B cell (primary cell): ENCODE results near the gene CFAP61. TPM values are rescaled to one million over a fixed set of nuclear protein-coding genes. Genes with fewer than 3 reads are reported as not detected.

Experiments
- ATAC-seq: fragments of 200-7000 bp; cut with Tn5 transposase; one replicate; pipeline ENCODE4 v1.10.0; 2021; ENCODE audit warnings: low read depth, mild to moderate bottlenecking, moderate number of reproducible peaks, moderate library complexity
- CTCF ChIA-PET: fragments of 350-600 bp; sonication (Branson Sonifier 250); formaldehyde crosslinking; loops from one replicate; lab custom pipeline; 2021; ENCODE audit warnings: antibody characterized with exemption, inconsistent platforms; lab: Charles Lee
- POLR2A ChIA-PET: fragments of 350-600 bp; sonication (Branson Sonifier 250); formaldehyde crosslinking; loops from one replicate; lab custom pipeline; 2021; ENCODE audit warnings: antibody characterized with exemption; lab: Charles Lee
- DNase-seq: peaks from one replicate; pipeline ENCODE4 v3.0.0; 2013
- H2AFZ ChIP-seq: 2 replicates; pipeline ENCODE4 v1.6.1; 2012; ENCODE audit warnings: mild to moderate bottlenecking, low read depth, low read length; ENCODE audit not compliant: insufficient read depth, poor library complexity, severe bottlenecking
- H3K27ac ChIP-seq, 2 donors: 1 replicate in 1 of 2; 2 replicates in 1 of 2; pipeline ENCODE4 v1.5.1; 2012 to 2013; ENCODE audit warnings: low read length in 2 of 2, mild to moderate bottlenecking in 2 of 2, moderate library complexity in 1 of 2
- H3K27me3 ChIP-seq, 4 experiments: fragments of 200-600 bp in 1 of 4; sonication (generic) in 1 of 4; replicated peaks in 1 of 4; 1 replicate in 2 of 4; 2 replicates in 2 of 4; pipeline versions ENCODE4 v1.6.1 to v1.7.0; 2013 to 2016; ENCODE audit warnings: low read length in 3 of 4, mild to moderate bottlenecking in 2 of 4, mixed read lengths in 1 of 4, moderate library complexity in 1 of 4; ENCODE audit not compliant: insufficient read depth in 4 of 4, control insufficient read depth in 3 of 4; ENCODE audit errors: control extremely low read depth in 1 of 4
- H3K36me3 ChIP-seq, 2 experiments: replicated peaks in 1 of 2; 1 replicate in 1 of 2; 2 replicates in 1 of 2; pipeline versions ENCODE4 v1.6.1 to v1.7.1; 2013; ENCODE audit warnings: low read length in 1 of 2; ENCODE audit not compliant: insufficient read depth in 2 of 2, control insufficient read depth in 1 of 2; ENCODE audit errors: control extremely low read depth in 1 of 2, extremely low read depth in 1 of 2
- H3K4me1 ChIP-seq, 2 donors: fragments of 200-600 bp in 1 of 2; sonication (generic) in 1 of 2; 1 replicate in 1 of 2; 2 replicates in 1 of 2; pipeline versions ENCODE4 v1.5.1 to v1.6.1; 2013 to 2017; ENCODE audit warnings: low read length in 2 of 2; ENCODE audit not compliant: control insufficient read depth in 2 of 2, insufficient read depth in 2 of 2
- H3K4me2 ChIP-seq: replicated peaks from 2 replicates; pipeline ENCODE3; 2012; ENCODE audit warnings: mild to moderate bottlenecking, low read depth, low read length; ENCODE audit not compliant: poor library complexity, severe bottlenecking
- H3K4me3 ChIP-seq, 5 experiments: fragments of 200-600 bp in 1 of 5; sonication (generic) in 1 of 5; 1 replicate in 3 of 5; 2 replicates in 2 of 5; pipeline versions ENCODE4 v1.5.1 to v1.7.0; 2011 to 2016; ENCODE audit warnings: low read length in 4 of 5, mild to moderate bottlenecking in 4 of 5, low read depth in 2 of 5, control low read depth in 1 of 5, moderate library complexity in 1 of 5; ENCODE audit not compliant: insufficient read depth in 1 of 5; ENCODE audit errors: control extremely low read depth in 1 of 5, extremely low read depth in 1 of 5
- H3K79me2 ChIP-seq: fragments of 200-600 bp; sonication (generic); one replicate; pipeline ENCODE4 v1.6.0; 2016; ENCODE audit warnings: low read length; ENCODE audit not compliant: control insufficient read depth, insufficient read depth
- H3K9ac ChIP-seq: fragments of 200-600 bp; sonication (generic); 2 replicates; pipeline ENCODE4 v1.6.1; 2017; ENCODE audit warnings: mild to moderate bottlenecking, low read length, moderate library complexity
- H3K9me3 ChIP-seq, 3 donors: one replicate each; pipeline versions ENCODE4 v1.6.1 to v1.7.1; 2013; ENCODE audit warnings: low read length in 2 of 3; ENCODE audit not compliant: control insufficient read depth in 2 of 3, insufficient read depth in 1 of 3; ENCODE audit errors: control extremely low read depth in 1 of 3
- H4K20me1 ChIP-seq: 2 replicates; pipeline ENCODE4 v1.6.0; 2012; ENCODE audit warnings: mild to moderate bottlenecking, low read length; ENCODE audit not compliant: insufficient read depth, control insufficient read depth, poor library complexity, severe bottlenecking
- H3K27ac Mint-ChIP-seq: one replicate; pipeline ENCODE4 v1.8.0; 2021; ENCODE audit warnings: mixed read lengths
- H3K27me3 Mint-ChIP-seq: one replicate; pipeline ENCODE4 v1.8.0; 2021; ENCODE audit warnings: mixed read lengths
- H3K4me1 Mint-ChIP-seq: one replicate; pipeline ENCODE4 v1.8.0; 2021; ENCODE audit warnings: mixed read lengths
- H3K4me3 Mint-ChIP-seq: one replicate; pipeline ENCODE4 v1.8.0; 2021; ENCODE audit warnings: mixed read lengths
- H3K9me3 Mint-ChIP-seq: one replicate; pipeline ENCODE4 v1.8.0; 2022; ENCODE audit warnings: mixed read lengths; ENCODE audit not compliant: insufficient read depth
- EZH2 ChIP-seq: IDR thresholded peaks from 2 replicates; pipeline ENCODE4 v1.6.1; 2012; ENCODE audit warnings: borderline replicate concordance, low read depth, mild to moderate bottlenecking, moderate library complexity, low read length; ENCODE audit not compliant: insufficient read depth, poor library complexity, severe bottlenecking
- WGBS: methylation state at CpG from one replicate; pipeline ENCODE4 v1.1.5; 2013; ENCODE audit warnings: missing lambda C conversion rate; ENCODE audit not compliant: insufficient coverage; 5-methylcytosine and 5-hydroxymethylcytosine counted together
- intact Hi-C: fragments of 100-400 bp; cut with micrococcal nuclease; formaldehyde crosslinking; loops from one replicate; pipeline ENCODE4 v1.10.0; 2022
- polyA plus RNA-seq: library from polyadenylated mRNA; depleted of rRNA; stranded (reverse); fragments of >200 nt; gene quantifications from 2 replicates; pipeline ENCODE4 v1.2.3, GENCODE V29; 2012
- total RNA-seq, 2 donors: library from RNA; stranded (reverse); fragments of 120-200 nt in 1 of 2; gene quantifications; 1 replicate in 1 of 2; 2 replicates in 1 of 2; pipeline versions ENCODE4 v1.2.3 to v1.2.4, GENCODE V29; 2013 to 2022
- TF ChIP-seq, protein P1 (sequence below): fragments of 200-600 bp; IDR thresholded peaks from one replicate; pipeline ENCODE4 v1.8.0; 2022; ENCODE audit warnings: antibody characterized with exemption, mild to moderate bottlenecking

The CFAP61 gene
- total and polyA plus RNA-seq, 2 donors (not counting 1 experiment from before 2014, with no cell fraction given), result not detected

DNA sequence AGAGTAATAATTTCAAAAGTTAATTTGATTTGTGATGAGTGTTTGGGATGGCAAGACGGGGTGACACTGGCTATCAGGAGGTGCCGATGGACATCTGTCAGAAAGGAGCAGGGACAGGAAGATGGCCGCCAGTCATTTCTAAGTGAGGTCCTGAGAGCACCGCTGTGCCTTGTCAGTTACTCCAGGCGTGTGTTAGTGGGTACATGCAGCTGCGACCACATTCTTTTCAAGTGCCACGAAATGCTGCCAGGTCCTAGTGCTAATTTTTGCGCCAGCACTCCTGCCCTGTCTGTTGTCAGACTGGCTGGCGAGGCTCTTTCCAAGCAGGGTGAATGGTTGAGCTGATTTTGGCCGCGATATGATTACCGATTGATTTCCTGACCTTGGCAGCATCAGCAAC, 251.0 kb downstream of the CFAP61 start:
- no peak for TF ChIP-seq EZH2
- TF ChIP-seq, protein P1, sequence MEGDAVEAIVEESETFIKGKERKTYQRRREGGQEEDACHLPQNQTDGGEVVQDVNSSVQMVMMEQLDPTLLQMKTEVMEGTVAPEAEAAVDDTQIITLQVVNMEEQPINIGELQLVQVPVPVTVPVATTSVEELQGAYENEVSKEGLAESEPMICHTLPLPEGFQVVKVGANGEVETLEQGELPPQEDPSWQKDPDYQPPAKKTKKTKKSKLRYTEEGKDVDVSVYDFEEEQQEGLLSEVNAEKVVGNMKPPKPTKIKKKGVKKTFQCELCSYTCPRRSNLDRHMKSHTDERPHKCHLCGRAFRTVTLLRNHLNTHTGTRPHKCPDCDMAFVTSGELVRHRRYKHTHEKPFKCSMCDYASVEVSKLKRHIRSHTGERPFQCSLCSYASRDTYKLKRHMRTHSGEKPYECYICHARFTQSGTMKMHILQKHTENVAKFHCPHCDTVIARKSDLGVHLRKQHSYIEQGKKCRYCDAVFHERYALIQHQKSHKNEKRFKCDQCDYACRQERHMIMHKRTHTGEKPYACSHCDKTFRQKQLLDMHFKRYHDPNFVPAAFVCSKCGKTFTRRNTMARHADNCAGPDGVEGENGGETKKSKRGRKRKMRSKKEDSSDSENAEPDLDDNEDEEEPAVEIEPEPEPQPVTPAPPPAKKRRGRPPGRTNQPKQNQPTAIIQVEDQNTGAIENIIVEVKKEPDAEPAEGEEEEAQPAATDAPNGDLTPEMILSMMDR, result no peak

DNA sequence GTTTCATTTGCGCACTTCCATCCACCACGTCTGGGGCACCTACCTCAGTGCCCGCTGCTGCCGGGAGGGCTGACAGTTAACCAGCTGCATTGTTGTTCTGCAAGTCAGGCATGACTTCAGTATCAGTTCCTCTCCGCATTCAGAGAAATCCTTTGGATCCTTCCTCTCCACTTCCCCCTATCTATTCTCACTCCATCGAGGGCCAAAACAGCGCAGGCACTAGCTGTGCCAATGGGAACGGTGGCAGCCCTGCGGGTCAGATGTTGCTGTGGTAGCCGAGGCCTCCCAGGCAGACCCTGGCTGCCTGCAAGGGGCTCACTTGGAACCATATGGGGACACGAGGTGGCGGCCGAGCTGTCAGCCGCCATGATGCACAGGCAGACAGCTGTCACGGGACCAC, 251.4 kb downstream of the CFAP61 start:
- H2AFZ ChIP-seq, result no peak overlapping the region
- ChIA-PET CTCF (no interaction called here), POLR2A (no interaction called here)
- no peak overlapping the region for H3K27ac ChIP-seq
- ATAC-seq (no peak), DNase-seq (peak; percentile 20)
- intact Hi-C loops, result no loop called here
- no peaks in the 10 kb centered on the region for H3K79me2 ChIP-seq
- peaks cover 30% of the 10 kb centered on the region for H3K27me3 Mint-ChIP-seq
- no peaks in the 10 kb centered on the region for H3K4me1 ChIP-seq
- H4K20me1 ChIP-seq, result no peaks in the 10 kb centered on the region
- H3K27ac Mint-ChIP-seq, result no peak overlapping the region
- no peak for TF ChIP-seq EZH2
- TF ChIP-seq, protein P1, result no peak
- no peak overlapping the region for H3K4me2 ChIP-seq
- no peaks in the 10 kb centered on the region for H3K27me3 ChIP-seq
- H3K9me3 Mint-ChIP-seq, result no peaks in the 10 kb centered on the region
- H3K4me3 Mint-ChIP-seq, result no peak overlapping the region
- no peaks in the 10 kb centered on the region for H3K36me3 ChIP-seq
- peaks cover 0 to 5% (median 0%) of the 10 kb centered on the region in 3 donors for H3K9me3 ChIP-seq
- H3K9ac ChIP-seq, result no peak overlapping the region
- WGBS, result 78% methylated on average over 15 of the region's 15 CpGs
- peaks cover 2% of the 10 kb centered on the region for H3K4me1 Mint-ChIP-seq
- no peak overlapping the region for H3K4me3 ChIP-seq

More for the DNA sequence above, 251.0 kb downstream of the CFAP61 start:
- Histone ChIP-seq H3K9me3 (peaks cover 0 to 5% (median 0%) of the 10 kb centered on the region in 3 donors), H3K4me1 (no peaks in the 10 kb centered on the region), H4K20me1 (no peaks in the 10 kb centered on the region), H3K79me2 (no peaks in the 10 kb centered on the region), H3K36me3 (no peaks in the 10 kb centered on the region), H3K27me3 (no peaks in the 10 kb centered on the region), H3K4me3 (no peak overlapping the region), H2AFZ (no peak overlapping the region), H3K4me2 (no peak overlapping the region), H3K27ac (no peak overlapping the region), H3K9ac (no peak overlapping the region)
- 90% methylated on average over 12 of the region's 12 CpGs for WGBS
- Mint-ChIP-seq H3K9me3 (no peaks in the 10 kb centered on the region), H3K4me1 (peaks cover 2% of the 10 kb centered on the region), H3K27me3 (peaks cover 26% of the 10 kb centered on the region), H3K4me3 (no peak overlapping the region), H3K27ac (no peak overlapping the region)
- intact Hi-C loops, result no loop called here
- DNase-seq, result no peak
- CTCF ChIA-PET, result no interaction called here
- ATAC-seq, result no peak
- POLR2A ChIA-PET, result no interaction called here
